B cell (primary cell): ENCODE data around the gene FTL. TPM values are rescaled to one million over a fixed set of nuclear protein-coding genes. Genes with fewer than 3 reads are reported as not detected.
A peak's percentile ranks its signal among the peaks of the same experiment; 100 is the strongest.

Experiments used
- ATAC-seq: fragments of 200-7000 bp; cut with Tn5 transposase; one replicate; pipeline ENCODE4 v1.10.0; 2021; ENCODE audit warnings: low read depth, mild to moderate bottlenecking, moderate number of reproducible peaks, moderate library complexity
- CTCF ChIA-PET: fragments of 350-600 bp; sonication (Branson Sonifier 250); formaldehyde crosslinking; loops from one replicate; lab custom pipeline; 2021; ENCODE audit warnings: antibody characterized with exemption, inconsistent platforms; lab: Charles Lee
- POLR2A ChIA-PET: fragments of 350-600 bp; sonication (Branson Sonifier 250); formaldehyde crosslinking; loops from one replicate; lab custom pipeline; 2021; ENCODE audit warnings: antibody characterized with exemption; lab: Charles Lee
- DNase-seq: peaks from one replicate; pipeline ENCODE4 v3.0.0; 2013
- H2AFZ ChIP-seq: 2 replicates; pipeline ENCODE4 v1.6.1; 2012; ENCODE audit warnings: mild to moderate bottlenecking, low read depth, low read length; ENCODE audit not compliant: insufficient read depth, poor library complexity, severe bottlenecking
- H3K27ac ChIP-seq, 2 donors: 1 replicate in 1 of 2; 2 replicates in 1 of 2; pipeline ENCODE4 v1.5.1; 2012 to 2013; ENCODE audit warnings: low read length in 2 of 2, mild to moderate bottlenecking in 2 of 2, moderate library complexity in 1 of 2
- H3K27me3 ChIP-seq, 4 experiments: fragments of 200-600 bp in 1 of 4; sonication (generic) in 1 of 4; replicated peaks in 1 of 4; 1 replicate in 2 of 4; 2 replicates in 2 of 4; pipeline versions ENCODE4 v1.6.1 to v1.7.0; 2013 to 2016; ENCODE audit warnings: low read length in 3 of 4, mild to moderate bottlenecking in 2 of 4, mixed read lengths in 1 of 4, moderate library complexity in 1 of 4; ENCODE audit not compliant: insufficient read depth in 4 of 4, control insufficient read depth in 3 of 4; ENCODE audit errors: control extremely low read depth in 1 of 4
- H3K36me3 ChIP-seq, 2 experiments: replicated peaks in 1 of 2; 1 replicate in 1 of 2; 2 replicates in 1 of 2; pipeline versions ENCODE4 v1.6.1 to v1.7.1; 2013; ENCODE audit warnings: low read length in 1 of 2; ENCODE audit not compliant: insufficient read depth in 2 of 2, control insufficient read depth in 1 of 2; ENCODE audit errors: control extremely low read depth in 1 of 2, extremely low read depth in 1 of 2
- H3K4me1 ChIP-seq, 2 donors: fragments of 200-600 bp in 1 of 2; sonication (generic) in 1 of 2; 1 replicate in 1 of 2; 2 replicates in 1 of 2; pipeline versions ENCODE4 v1.5.1 to v1.6.1; 2013 to 2017; ENCODE audit warnings: low read length in 2 of 2; ENCODE audit not compliant: control insufficient read depth in 2 of 2, insufficient read depth in 2 of 2
- H3K4me2 ChIP-seq: replicated peaks from 2 replicates; pipeline ENCODE3; 2012; ENCODE audit warnings: mild to moderate bottlenecking, low read depth, low read length; ENCODE audit not compliant: poor library complexity, severe bottlenecking
- H3K4me3 ChIP-seq, 5 experiments: fragments of 200-600 bp in 1 of 5; sonication (generic) in 1 of 5; 1 replicate in 3 of 5; 2 replicates in 2 of 5; pipeline versions ENCODE4 v1.5.1 to v1.7.0; 2011 to 2016; ENCODE audit warnings: low read length in 4 of 5, mild to moderate bottlenecking in 4 of 5, low read depth in 2 of 5, control low read depth in 1 of 5, moderate library complexity in 1 of 5; ENCODE audit not compliant: insufficient read depth in 1 of 5; ENCODE audit errors: control extremely low read depth in 1 of 5, extremely low read depth in 1 of 5
- H3K79me2 ChIP-seq: fragments of 200-600 bp; sonication (generic); one replicate; pipeline ENCODE4 v1.6.0; 2016; ENCODE audit warnings: low read length; ENCODE audit not compliant: control insufficient read depth, insufficient read depth
- H3K9ac ChIP-seq: fragments of 200-600 bp; sonication (generic); 2 replicates; pipeline ENCODE4 v1.6.1; 2017; ENCODE audit warnings: mild to moderate bottlenecking, low read length, moderate library complexity
- H3K9me3 ChIP-seq, 3 donors: one replicate each; pipeline versions ENCODE4 v1.6.1 to v1.7.1; 2013; ENCODE audit warnings: low read length in 2 of 3; ENCODE audit not compliant: control insufficient read depth in 2 of 3, insufficient read depth in 1 of 3; ENCODE audit errors: control extremely low read depth in 1 of 3
- H4K20me1 ChIP-seq: 2 replicates; pipeline ENCODE4 v1.6.0; 2012; ENCODE audit warnings: mild to moderate bottlenecking, low read length; ENCODE audit not compliant: insufficient read depth, control insufficient read depth, poor library complexity, severe bottlenecking
- H3K27ac Mint-ChIP-seq: one replicate; pipeline ENCODE4 v1.8.0; 2021; ENCODE audit warnings: mixed read lengths
- H3K27me3 Mint-ChIP-seq: one replicate; pipeline ENCODE4 v1.8.0; 2021; ENCODE audit warnings: mixed read lengths
- H3K4me1 Mint-ChIP-seq: one replicate; pipeline ENCODE4 v1.8.0; 2021; ENCODE audit warnings: mixed read lengths
- H3K4me3 Mint-ChIP-seq: one replicate; pipeline ENCODE4 v1.8.0; 2021; ENCODE audit warnings: mixed read lengths
- H3K9me3 Mint-ChIP-seq: one replicate; pipeline ENCODE4 v1.8.0; 2022; ENCODE audit warnings: mixed read lengths; ENCODE audit not compliant: insufficient read depth
- CTCF ChIP-seq: fragments of 200-600 bp; IDR thresholded peaks from one replicate; pipeline ENCODE4 v1.8.0; 2022; ENCODE audit warnings: antibody characterized with exemption, mild to moderate bottlenecking
- EZH2 ChIP-seq: IDR thresholded peaks from 2 replicates; pipeline ENCODE4 v1.6.1; 2012; ENCODE audit warnings: borderline replicate concordance, low read depth, mild to moderate bottlenecking, moderate library complexity, low read length; ENCODE audit not compliant: insufficient read depth, poor library complexity, severe bottlenecking
- WGBS: methylation state at CpG from one replicate; pipeline ENCODE4 v1.1.5; 2013; ENCODE audit warnings: missing lambda C conversion rate; ENCODE audit not compliant: insufficient coverage; 5-methylcytosine and 5-hydroxymethylcytosine counted together
- intact Hi-C: fragments of 100-400 bp; cut with micrococcal nuclease; formaldehyde crosslinking; loops from one replicate; pipeline ENCODE4 v1.10.0; 2022
- polyA plus RNA-seq: library from polyadenylated mRNA; depleted of rRNA; stranded (reverse); fragments of >200 nt; gene quantifications from 2 replicates; pipeline ENCODE4 v1.2.3, GENCODE V29; 2012
- total RNA-seq, 2 donors: library from RNA; stranded (reverse); fragments of 120-200 nt in 1 of 2; gene quantifications; 1 replicate in 1 of 2; 2 replicates in 1 of 2; pipeline versions ENCODE4 v1.2.3 to v1.2.4, GENCODE V29; 2013 to 2022

Gene FTL
- total and polyA plus RNA-seq, 2 donors (not counting 1 experiment from before 2014, with no cell fraction given): 832 to 937 TPM

GRCh38 chr19:48970139-48970766, 5.1 kb downstream of the FTL start:
- 94% methylated on average over 17 of the region's 23 CpGs for WGBS
- Histone ChIP-seq H3K4me2 (no peak overlapping the region), H3K4me1 (peaks cover 12 to 31% of the 10 kb centered on the region in 2 donors), H3K27ac (no peak overlapping the region), H3K9me3 (peaks cover 0 to 5% (median 0%) of the 10 kb centered on the region in 3 donors), H3K4me3 (no peak overlapping the region), H3K79me2 (peaks cover 16% of the 10 kb centered on the region), H3K9ac (no peak overlapping the region), H3K27me3 (no peaks in the 10 kb centered on the region), H3K36me3 (peaks cover 3 to 55% of the 10 kb centered on the region in 2 experiments), H4K20me1 (peaks cover 22% of the 10 kb centered on the region), H2AFZ (no peak overlapping the region)
- Mint-ChIP-seq H3K27ac (no peak overlapping the region), H3K4me3 (no peak overlapping the region), H3K27me3 (no peaks in the 10 kb centered on the region), H3K4me1 (peaks cover 38% of the 10 kb centered on the region), H3K9me3 (no peaks in the 10 kb centered on the region)
- TF ChIP-seq EZH2 (no peak), CTCF (no peak)
- DNase-seq (no peak), ATAC-seq (no peak)
- intact Hi-C loops: no loop called here
- ChIA-PET CTCF (interaction anchor here (0.6 to 5.0 kb wide), 34 partner anchors 8 to 325 kb away, joined by 3 to 70 read pairs (median 5); partner anchors contain the start of genes BAX, CA11, DHDH and GYS1), POLR2A (interaction anchor here (0.5 to 1.1 kb wide), 5 partner anchors 16 to 192 kb away, joined by 3 to 15 read pairs (median 4); no protein-coding TSS in a partner anchor)

- Mint-ChIP-seq H3K27me3 (no peaks in the 10 kb centered on the region), H3K4me1 (peaks cover 34% of the 10 kb centered on the region), H3K27ac (peak overlapping the region; percentile 63), H3K4me3 (no peak overlapping the region), H3K9me3 (no peaks in the 10 kb centered on the region)
- POLR2A ChIA-PET: interaction anchor here (0.5 to 1.1 kb wide), 4 partner anchors 90 to 192 kb away, joined by 3 to 15 read pairs (median 4); no protein-coding TSS in a partner anchor
- Histone ChIP-seq H3K9ac (no peak overlapping the region), H3K36me3 (peaks cover 3 to 55% of the 10 kb centered on the region in 2 experiments), H3K4me3 (no peak overlapping the region), H3K9me3 (peaks cover 0 to 5% (median 0%) of the 10 kb centered on the region in 3 donors), H3K79me2 (peaks cover 9% of the 10 kb centered on the region), H3K27ac (no peak overlapping the region), H3K4me1 (peaks cover 12 to 29% of the 10 kb centered on the region in 2 donors), H2AFZ (no peak overlapping the region), H3K27me3 (no peaks in the 10 kb centered on the region), H4K20me1 (peaks cover 16% of the 10 kb centered on the region), H3K4me2 (no peak overlapping the region)
- 10% methylated on average over 15 of the region's 19 CpGs for WGBS
- ATAC-seq (peak; percentile 89), DNase-seq (peak; percentile 91)
- intact Hi-C loops: loop anchor here (1.0 kb wide), 5 partner anchors 38 to 183 kb away; partner anchors contain the start of gene DHDH
- CTCF ChIA-PET: interaction anchor here (0.6 to 5.0 kb wide), 34 partner anchors 9 to 325 kb away, joined by 3 to 70 read pairs (median 5); partner anchors contain the start of genes BAX, BCAT2, CA11 and DHDH
- TF ChIP-seq CTCF: peak; percentile 93
- TF ChIP-seq EZH2: no peak
These were observed 5.8 kb downstream of the FTL start for GRCh38 chr19:48970923-48971395.
